D341Med (cell line): ENCODE data around the gene SALL1.

Source experiments
- DNase-seq: peaks from one replicate; pipeline ENCODE4 v3.0.0; 2012; ENCODE audit warnings: low spot score

SALL1 gene

DNA sequence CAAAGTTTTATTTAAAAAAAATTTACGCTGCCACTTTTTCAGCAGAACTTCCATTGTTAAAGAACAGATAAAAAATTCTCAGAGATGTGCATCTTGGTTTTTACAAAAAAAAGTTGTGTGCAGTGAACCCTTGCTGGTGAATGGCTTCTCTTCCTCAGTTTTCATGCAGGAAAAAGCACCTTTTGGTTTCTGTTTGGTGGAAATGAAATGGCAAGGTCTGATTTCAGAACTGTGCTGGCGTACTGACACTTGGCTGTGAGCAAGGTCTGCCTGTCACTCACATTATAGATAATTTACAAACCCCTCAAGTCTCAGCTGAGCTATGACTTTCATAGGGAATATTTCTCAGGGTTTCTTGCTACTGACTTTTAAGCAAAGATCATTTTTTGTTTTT lies 5.7 kb upstream of the SALL1 start:
- DNase-seq: no peak

DNA sequence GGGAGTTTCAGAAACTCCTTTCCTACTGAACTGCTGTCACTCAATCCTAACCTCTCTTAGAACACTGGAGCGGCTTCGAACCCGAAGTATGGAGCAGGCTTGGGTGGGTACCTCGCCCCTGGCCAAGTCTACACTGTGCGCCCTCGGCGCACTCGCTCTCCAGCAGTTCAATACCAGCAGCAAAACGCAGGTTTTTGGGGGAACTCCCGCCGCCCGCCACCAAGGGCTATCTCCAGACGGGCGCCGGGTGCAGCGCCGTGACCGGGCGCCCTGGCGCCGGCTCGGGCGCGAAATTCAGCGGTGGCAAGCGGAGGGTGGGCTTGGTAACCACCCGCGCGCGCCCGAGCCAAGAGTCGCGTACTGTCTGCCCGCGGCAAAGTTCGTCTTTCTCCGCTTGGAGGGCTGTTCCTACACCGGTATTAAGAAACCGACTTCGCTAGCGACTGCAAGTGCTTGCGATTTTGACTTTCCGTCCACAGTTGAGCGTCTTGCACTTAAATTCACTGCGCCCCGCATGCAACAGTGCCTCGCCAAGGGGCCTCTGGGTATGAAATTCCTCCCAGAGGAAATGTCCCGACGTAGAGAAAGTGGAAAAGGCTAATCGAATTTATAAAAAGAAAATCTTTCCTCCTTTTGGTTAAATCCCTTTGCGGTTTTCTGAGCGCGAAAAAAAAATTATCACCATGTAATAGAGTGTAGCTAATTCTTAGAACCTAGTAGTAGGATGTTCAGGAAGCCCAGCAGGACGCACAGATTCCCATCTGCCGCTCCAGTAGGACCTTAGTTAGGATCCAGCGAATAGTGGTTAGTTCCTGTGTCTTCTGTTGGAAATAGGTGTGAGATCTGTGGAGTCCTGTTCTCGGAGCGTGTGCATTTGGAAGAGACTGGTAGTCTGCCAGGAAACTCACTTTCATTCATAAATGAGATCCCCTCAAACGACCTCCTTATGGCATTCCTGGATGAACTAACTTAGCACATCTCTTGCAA lies 5.0 kb upstream of the SALL1 start:
- DNase-seq: no peak

DNA sequence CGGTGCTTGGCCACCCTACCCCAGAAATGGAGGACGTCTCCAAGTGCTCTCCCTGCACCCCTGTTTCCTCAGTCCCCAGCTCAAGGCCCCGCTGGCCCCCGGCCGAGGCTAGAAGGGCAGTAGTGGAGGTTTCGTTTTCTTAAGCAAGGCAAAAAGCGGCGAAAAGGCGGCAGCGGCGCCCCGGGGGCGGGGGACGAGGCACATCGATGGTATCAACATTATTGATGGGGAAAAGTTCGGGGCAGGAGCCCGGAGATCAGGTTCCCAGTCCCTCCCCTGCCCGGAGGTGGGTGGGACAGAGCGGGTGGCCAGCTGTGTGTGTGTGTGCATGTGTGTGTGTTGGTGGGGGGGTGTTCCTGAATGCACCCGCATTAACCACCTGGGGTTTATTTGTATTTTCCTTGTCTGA lies 4.1 kb upstream of the SALL1 start:
- no peak for DNase-seq

- no peak for DNase-seq
These were observed 3.5 kb upstream of the SALL1 start for GRCh38 chr16:51154271-51155171.

- DNase-seq: no peak
These were observed 2.5 kb upstream of the SALL1 start for GRCh38 chr16:51153577-51154031.

GRCh38 chr16:51152691-51153576 lies 1.9 kb upstream of the SALL1 start:
- no peak for DNase-seq

DNA sequence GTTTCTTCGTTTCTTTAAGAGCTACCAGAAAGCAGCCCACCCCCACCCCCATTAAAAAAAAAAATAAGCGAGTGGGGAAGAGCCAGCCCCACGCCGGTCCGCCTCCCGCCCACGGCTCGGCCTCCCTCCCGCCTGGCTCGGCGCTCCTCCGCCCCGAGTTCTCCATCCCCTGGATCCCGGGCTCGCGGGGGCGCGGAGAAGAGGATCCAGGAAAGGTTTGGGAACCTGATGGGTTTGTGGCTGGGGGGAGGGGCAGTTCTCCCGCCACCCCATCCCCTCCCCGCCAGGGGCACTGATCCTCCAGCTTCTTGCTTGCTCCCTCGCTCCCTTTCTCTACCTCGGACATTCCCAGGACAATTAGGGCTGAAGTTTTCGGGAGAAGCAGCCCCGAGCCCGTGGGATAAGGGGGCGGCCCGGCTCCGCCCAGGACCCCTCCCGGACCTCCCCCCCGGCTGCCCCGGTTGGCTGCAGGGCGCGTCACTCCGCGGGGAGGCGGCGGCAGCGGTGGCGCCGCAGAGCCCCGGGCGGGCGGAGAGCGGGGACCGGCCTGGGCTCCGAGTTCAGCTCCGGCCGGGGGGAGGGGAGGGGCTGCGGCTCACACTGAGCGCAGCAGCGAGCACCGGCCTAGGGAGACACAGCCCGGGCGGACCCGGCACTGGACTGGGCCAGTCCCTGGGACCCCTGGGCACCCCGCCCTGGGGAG lies 1.0 kb upstream of the SALL1 start:
- peak; percentile 81 for DNase-seq

- DNase-seq: peak; percentile 85
These were observed 428 bp upstream of the SALL1 start for GRCh38 chr16:51151435-51151960.

GRCh38 chr16:51150165-51150887 lies 744 bp downstream of the SALL1 start:
- no peak for DNase-seq

DNA sequence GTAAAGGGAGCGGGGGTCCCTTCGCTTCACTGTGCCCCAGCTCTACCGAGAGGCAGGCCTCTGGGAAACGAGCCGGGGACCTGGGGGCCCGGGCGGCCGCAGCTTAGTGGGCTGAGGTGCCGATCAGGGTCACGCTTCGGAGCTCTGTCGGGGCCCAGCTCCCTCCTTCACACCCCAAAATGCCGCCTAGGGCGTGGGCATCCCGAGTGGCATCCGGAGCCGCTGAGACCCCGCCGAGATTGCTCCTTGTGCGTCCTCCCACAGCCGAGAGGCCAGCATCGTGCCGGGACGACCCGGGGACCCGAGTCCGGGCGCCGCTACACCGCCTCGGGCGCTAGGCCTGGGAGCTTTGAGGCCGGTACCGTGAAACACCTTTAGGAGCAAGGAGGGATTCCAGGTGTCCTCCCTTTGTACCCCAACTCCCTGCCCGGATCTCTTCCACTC lies 1.3 kb downstream of the SALL1 start:
- DNase-seq: no peak

DNA sequence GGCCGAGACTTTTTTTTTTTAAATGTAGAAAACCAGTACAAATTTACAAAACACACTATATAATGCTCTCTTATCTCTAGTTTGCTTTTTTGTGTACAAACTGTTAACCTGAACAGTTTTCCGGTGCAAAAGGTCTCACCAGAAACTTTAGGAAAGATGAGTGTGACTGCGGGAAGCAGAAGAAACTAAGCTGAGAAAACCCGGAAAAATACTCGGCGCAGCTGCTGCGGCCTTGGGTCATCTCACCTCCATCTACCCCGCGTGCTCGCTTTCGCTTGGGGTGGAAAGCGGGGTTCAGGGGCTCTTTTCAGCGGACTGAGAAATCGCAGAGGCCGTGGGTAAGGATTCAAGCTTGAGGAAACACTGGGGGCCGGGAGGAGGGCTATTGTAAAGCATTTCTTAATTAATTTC lies 1.8 kb downstream of the SALL1 start:
- no peak for DNase-seq

DNA sequence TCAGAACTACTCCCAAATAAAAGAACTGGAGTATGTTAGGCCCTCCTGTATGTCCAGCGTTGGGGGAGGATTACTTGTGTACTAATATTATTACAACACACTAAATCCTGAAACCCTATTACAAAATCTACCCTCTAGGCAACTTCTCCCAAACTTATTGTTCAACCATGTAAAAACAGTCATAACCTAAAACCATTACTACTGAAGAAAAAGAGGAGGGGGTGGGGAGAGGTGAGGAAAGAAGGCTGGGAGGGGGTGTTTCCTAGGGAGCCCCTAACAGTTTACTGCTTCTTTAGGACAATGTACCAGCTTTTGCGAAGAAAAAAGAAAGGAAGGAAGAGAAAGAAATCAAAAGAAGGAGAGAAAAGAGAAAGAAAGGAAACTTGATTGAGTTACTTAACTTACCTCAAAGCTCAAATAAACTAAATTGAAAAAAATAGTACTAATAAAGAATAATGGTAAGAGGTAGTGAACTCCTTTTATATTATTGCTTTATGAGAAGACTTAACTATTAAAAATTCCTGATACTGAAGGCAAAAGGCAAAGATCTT lies 2.3 kb downstream of the SALL1 start:
- no peak for DNase-seq

DNA sequence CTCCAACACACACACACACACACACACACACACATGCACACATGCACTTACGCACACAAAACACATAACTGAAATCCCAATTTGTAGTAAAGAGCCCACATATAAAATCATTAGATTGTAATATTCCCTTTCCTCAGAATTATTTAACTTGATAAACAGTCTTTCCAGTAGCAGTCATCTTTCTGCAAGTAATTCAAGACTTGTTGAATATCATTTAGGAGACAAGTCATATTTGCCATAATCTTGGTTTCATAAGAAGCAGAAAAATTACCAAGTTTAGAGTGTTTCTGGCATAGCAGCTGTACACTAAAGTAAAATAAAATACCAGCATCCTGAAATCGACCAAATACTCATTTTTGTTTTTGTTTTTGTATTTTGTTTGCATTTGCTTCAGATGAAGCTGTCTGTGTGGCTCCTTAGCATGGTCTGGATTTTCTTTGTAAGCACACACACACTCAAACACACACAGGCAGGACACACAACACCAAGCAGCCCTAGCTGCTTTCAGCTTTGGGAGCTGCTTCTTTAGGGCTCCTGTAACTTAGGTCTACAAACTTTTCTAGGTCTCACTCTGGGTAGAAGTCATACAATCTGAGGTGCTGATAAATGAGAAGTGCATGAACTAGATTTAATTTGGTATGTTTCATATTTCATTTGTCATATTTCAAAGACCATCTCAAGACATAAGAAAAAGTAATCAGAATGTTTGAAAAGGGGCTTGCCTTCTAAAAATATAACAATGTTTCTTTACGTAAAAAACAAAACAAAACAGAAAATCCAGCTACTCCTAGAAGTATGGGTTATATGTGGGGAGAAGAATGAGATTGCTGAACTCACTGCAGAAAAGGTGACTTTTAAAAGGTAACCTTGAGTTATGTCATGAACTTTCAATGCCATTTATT lies 3.0 kb downstream of the SALL1 start:
- no peak for DNase-seq

DNA sequence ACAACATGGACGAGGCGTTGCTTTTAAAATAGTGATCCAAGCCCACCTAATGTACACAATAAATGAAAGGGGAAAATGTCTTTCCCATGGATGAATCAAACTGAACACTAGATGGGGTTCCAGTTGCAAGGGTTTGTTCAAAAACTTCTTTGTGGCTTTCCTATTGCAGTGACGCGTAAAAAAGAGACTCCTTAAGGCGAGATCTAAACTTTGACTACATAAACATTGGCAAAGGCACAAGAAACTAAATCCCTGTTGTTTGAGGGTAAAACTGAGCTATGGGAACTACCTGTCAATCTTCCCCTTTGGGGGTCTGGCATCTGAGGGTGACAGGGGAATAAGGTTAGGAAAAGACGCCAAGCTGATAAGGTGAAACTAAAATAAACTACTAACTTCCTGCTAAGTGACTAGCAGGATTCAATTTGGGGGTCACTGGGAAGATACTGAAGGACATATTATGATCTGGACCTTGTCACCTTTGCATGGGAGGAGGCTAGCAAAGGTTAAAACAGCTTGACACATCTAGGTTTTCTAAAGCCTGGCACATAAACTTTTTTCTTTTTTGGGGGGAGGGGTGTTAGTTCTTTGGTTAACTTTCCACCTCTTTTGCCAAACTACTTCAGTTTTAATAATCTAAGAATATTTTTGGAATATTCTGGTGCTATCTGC lies 4.7 kb downstream of the SALL1 start:
- DNase-seq: no peak

GRCh38 chr16:51144203-51144602 lies 6.9 kb downstream of the SALL1 start:
- DNase-seq: no peak

GRCh38 chr16:51143196-51143977 lies 7.7 kb downstream of the SALL1 start:
- no peak for DNase-seq

- DNase-seq: no peak
These were observed 9.5 kb downstream of the SALL1 start for GRCh38 chr16:51141541-51141940.
